HT-29 (cell line): Measurements from ENCODE around the gene F12. TPM values are rescaled to one million over a fixed set of nuclear protein-coding genes. Genes with fewer than 3 reads are reported as not detected.
"Not testable (repeated sequence)": the region's sequence is repeated elsewhere in the genome, so short reads cannot be mapped to it uniquely, and the experiment has no call there.

Source experiments
- DNase-seq: peaks from one replicate; pipeline ENCODE4 v3.0.0-alpha.2; 2015; ENCODE audit warnings: low spot score
- total RNA-seq: library from RNA; depleted of rRNA; stranded (reverse); fragments of >200 nt; shearing (Covaris generic); gene quantifications from 2 replicates; pipeline ENCODE4 v1.2.3, GENCODE V29; 2014

F12 gene
- total RNA-seq, 1 experiment from 2014 or later = 52.9 TPM

DNA sequence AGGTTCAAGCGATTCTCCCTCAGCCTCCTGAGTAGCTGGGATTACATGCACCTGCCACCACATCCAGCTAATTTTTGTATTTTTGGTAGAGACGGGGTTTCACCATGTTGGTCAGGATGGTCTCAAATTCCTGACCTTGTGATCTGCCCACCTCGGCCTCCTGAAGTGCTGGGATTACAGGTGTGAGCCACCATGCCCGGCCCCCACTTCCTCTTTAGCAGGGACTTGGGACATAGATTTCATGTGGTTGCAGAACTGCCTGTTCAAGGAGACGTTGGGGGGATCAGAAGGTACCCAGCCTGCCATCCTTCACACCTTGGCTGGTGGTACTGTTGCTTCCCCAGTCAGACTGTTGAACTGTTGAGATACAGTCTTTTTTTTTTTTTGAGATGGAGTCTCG lies 7.7 kb upstream of the F12 start:
- DNase-seq = not testable (repeated sequence)

DNA sequence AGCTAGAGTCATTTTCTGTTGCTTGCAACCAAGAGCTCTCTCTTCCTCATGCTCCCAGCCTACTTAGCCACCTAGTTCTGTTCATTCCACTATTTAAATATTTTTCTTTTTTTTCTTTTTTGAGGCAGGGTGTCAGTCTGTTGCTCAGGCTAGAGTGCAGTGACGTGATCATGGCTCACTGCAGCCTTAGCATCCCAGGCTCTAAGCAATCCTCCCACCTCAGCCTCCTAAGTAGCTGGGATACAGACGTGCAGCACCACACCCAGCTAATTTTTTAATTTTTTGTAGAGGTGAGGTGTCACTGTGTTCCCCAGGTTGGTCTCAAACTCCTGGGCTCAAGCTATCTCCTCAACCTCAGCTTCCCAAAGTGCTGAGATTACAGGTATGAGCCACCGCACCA lies 5.1 kb upstream of the F12 start:
- DNase-seq = no peak

DNA sequence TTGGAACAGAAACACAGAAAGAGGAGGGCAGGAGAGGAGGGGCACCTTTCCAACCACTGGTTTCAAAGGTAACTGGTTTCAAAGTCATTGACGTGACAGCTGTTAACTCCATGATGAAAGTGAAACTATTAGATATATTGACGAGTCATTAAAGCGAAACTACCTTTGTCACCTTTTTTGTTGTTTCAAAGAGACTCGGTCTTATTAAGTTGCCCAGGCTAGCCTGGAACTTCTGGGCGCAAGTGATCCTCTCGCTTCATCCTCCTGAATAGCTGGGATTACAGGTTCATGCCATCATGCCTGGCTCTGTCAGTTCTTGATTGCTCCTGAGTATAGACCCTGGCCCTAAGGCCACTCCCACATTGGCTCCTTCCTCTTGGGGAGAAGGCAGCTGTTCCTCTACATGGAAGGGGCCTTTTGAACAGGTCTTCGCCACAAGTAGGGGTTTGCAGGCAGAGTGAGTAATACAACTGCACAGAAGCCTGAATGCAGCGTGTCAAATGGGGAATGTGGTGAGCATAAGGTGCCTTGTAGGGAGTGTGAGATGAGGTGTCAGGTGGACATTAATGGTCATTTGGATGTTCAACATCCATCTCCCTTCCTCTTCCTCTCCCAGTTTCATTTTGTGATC lies 3.4 kb upstream of the F12 start:
- no peak for DNase-seq

DNA sequence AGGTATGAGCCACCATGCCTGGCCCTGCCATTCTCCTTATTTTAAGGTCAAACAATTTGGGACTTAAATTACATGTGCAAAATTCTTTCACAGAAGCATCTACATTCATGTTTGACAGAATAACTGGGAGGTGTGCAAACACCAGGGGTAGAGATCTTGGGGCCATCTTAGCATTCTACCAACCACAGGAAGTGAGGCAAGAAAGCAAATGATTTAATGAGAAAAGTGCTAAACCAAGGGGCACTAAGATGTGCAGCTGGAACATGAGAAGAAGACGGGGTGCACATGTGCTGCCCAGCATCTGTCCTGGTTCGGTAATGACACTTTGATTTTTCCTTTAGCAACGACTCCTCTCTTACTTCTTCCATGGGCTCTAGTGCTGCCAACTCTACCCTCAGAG lies 1.2 kb upstream of the F12 start:
- no peak for DNase-seq

DNA sequence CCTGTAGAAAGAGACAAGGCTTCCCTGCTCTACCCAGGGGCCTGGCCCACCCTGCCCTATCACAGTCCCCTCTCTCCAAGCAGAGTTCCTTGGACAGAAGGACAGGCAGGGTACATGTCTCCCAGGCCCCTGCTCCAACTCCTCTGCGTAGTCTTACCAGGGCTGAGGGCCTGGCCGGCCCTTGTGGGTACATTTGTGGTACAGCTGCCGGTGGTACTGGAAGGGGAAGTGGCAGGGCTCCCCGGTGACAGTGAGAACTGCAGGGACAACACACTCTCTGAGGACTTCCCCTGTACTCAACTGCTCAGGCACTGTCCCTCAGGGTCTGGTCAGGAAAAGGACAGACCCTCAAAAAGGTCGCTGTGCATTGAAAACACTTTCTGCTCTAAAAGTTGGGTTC lies 3.6 kb downstream of the F12 start:
- no peak for DNase-seq

DNA sequence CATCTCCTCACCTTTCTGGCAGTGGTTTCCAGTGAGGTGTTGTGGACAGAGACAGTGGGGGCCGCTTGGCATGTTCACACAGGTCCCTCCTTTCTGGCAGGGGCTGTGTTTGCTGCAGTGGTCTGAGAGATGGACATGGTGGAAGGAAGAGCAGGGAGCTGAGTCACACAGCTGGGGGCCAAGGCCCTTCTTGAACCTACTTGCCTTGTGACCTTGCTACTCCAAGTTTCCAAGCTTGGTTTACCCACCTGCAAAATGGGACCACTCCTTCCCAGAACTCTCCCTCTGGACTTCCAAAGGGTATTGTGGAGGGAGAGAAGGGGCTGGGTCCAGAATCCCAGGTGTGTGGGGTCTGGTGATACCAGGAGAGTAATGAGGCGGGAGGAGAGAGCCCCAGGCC lies 4.1 kb downstream of the F12 start:
- DNase-seq = no peak

DNA sequence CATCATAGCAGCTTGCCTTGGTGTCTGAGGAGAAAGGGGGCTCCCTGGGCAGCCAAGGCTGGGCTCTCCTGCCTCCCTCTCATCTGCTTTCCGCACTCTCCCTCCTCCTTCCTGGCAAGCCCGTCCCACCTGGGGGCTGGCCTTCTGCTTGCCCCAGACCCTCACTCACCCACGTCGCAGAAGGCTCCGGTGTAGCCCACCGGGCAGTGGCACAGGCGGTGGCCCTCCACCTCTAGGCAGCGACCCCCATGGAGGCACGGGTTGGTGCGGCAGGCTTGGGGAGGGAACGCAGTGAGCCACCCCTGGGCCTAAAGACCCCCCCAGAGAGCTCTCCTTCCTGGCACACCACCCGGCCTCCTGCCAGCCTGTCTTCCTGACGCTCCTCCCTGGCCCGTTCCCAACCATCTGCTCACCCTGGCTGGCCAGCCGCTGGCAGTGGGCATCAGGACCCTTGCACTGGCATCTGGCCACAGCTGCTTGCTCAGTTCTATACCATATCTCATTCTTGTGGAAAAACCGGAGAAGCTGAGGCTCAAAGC lies 4.7 kb downstream of the F12 start:
- no peak for DNase-seq

DNA sequence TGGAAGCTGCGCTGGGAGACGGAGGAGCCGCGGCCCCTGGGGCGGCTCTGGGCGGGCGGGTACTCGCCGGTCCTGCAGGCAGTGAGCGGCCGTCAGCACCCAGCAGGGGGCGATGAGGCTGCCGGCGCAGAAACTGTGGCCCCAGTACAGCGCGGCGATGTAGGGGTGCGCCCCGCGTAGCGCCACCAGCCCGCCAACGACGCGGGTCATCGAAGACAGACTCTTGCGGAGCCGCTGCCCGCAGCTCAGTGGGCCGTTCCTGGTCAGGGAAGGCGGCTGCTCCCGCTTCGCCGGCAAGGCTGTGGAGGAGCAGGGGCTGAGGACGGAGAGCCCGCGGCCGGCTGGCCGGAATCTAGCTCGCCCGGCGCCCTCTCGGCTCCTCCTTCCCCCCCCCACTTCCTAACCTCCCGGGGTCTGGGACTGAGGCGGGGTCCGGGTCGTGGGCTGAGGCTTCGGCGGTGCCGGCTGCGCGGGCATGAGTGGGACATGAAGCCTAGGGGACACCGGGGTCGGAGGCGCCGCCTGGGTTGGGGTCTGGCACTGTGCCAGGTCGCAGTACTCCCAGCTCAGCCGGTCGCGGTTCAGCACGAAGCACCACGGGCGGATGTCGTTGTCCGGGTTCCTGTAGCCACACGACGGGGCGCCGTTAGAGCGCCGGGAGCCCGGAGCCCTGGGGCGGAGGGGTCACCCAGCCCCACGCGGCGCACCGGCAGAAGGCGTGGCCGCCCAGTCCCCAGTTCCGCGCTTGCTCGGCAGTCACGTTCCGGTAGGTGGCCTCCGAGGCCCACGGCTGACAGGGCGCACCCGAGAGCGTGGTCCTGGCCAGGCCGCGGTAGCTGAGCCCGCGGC lies 5.3 kb downstream of the F12 start:
- DNase-seq = peak; percentile 85

DNA sequence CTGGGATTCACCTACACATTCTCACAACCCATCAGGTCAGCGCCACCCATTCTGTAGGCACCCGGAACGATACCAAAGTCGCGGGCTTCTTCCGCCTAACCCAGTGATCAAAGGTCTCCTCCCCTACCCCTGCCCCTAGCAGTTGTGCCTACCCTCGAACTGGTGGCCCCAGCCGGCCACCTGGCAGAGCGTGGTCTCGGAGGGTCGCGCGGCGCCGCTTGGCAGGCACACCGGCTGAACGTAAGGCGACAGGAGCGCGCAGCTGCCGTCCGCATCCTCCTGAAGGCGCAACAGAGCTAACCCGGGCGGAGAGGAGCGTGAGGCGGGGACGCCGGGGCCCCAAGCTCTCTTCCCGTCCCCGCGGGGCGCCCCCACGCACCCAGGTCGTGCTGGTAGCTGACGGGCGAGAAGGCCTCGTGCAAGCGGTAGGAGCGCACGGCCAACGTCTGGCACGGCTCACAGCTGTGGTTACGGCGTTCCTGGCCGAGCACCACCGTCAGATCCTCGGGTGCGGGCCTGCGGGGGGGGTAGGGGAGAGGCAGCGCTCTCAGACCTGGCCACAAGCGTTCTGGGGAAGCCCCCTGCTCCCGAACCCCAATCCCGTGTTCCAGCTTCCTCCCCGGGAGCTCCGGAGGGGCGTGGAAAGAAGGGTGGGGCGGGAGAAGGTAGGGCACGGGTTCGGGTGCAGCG lies 6.1 kb downstream of the F12 start:
- DNase-seq = peak; percentile 61

DNA sequence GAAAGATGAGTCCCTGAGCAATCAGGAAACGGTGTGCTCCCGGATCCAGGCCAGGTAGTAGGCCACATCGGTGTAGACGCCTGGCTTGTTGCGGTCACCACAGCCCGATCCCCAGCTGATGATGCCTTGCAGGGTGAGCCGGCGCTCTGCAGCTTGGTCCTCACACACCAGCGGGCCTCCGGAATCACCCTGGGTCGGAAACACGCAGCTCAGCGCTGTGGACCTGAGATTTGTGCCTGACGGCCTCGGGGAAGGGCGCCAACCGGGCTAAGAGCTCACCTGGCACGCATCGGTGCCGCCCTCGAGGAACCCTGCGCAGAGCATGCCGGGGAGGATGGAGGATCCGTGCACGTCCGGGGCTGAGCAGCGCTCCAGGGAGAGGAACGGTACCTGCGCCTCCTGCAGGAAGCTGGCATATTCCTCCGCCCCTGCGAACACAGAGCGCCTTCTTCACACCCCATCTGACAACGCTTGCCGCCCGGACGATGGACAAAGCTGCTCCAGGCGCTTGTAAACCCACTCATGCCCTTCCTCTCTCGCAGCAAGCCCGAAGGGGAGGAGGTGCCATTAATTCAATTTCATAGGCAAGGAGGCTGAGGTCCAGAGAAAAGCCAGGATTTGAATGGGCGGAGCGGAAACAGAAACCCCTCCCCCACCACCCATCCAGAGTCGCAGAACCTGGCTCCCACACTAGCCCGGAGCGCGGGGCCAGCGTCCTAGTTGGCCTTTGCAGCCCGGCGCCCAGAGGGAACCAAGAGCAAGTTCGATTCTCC lies 6.9 kb downstream of the F12 start:
- DNase-seq = peak; percentile 92

DNA sequence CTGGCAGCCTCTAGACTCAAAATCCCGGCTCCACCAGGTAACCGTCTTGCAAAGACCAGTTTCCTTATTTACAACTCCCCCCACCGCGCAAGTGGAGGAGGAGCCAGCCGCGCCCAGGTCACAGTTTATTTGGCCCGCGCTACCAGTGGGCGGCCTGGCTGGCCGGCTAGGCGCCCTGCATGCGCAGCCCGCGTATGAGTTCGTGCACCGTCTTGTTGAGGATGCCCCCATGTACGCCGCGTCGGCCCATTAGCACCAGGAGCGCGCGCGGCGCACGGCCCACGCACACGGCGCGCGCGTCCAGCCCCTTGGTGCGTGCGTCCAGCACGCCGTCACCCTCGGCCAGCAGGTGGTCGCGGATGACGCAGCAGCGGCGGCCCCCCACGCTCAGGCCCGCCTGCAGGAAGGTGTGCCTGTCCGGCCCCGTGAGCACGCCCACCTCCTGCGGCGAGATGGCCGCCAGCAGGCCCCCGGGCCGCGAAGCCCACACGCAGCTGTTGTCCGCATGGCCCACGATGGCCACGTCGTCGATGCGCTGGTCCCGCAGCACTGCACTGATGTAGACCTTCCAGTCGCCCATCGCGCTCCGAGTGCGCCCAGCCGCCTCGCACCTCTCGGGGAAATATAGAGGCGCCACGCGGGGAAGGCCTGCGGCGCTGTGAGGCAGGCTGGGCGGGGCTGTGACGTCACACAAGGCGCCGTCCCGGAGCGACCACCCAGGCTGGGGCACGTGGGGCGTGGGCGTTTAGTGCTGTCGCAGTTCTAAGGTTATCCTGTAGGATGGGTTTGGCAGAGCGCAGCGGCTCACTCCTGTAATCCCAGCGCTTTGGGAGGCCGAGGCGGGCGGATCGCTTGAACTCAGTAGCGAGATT lies 9.1 kb downstream of the F12 start, which contains the start of gene PFN3:
TSS of gene PFN3 (minus strand) at position 665 of the 872 bp plus-strand sequence. CDS start at position 580, 85 bp downstream.
- no peak for DNase-seq

DNA sequence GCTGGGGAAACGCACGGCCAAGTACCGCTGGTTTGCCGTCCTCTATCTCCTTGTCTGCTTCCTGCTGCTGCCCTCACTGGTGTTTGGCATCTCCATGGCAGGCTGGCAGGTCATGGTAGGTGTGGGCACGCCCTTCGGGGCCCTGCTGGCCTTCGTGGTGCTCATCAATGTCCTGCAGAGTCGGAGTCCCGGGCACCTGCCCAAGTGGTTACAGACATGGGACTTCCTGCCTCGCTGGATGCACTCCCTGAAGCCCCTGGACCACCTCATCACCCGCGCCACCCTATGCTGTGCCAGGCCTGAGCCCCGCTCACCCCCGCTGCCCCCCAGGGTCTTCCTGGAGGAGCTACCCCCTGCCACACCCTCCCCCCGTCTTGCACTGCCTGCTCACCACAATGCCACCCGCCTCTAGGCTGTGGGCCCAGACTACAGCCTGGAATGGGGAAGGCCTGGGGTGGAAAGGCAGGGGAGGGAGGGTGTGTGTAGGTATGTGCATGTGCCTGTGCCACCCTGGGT lies 11.4 kb downstream of the F12 start:
- DNase-seq = no peak

DNA sequence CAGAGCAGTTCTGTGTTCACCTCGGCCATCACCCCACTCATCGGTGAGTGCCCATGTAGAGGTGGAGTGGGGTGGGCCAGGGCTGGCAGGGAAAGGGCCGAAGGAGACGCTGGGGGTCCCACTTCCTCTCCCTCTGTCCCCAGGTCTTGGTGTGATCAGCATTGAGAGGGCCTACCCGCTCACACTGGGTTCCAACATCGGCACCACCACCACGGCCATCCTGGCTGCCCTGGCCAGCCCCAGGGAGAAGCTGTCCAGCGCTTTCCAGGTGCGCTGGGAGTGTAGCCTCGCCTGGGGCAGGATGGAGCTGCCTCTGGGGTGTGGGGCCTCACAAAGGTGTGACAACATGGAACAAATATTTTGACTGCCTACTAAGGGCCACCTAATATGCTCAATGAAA lies 12.6 kb downstream of the F12 start:
- no peak for DNase-seq

DNA sequence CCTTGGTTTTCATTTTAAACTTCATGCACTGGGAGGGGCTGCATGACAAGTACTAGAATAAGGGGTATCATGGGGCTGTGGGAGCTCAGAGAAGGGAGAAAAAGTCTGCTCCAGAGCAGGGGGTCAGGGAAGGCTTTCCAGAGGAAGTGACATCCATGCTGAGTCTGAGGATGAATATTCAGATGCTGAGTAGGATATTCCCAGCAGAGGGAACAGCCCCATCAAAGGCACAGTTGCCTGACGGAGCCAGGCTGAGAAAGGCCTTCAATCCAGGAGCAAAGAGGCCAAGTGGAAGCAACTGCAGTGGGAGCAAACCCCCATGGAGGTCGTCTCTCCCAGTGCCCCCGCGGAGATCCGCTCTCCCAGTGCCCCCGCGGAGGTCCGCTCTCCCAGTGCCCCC lies 13.3 kb downstream of the F12 start:
- DNase-seq = no peak

DNA sequence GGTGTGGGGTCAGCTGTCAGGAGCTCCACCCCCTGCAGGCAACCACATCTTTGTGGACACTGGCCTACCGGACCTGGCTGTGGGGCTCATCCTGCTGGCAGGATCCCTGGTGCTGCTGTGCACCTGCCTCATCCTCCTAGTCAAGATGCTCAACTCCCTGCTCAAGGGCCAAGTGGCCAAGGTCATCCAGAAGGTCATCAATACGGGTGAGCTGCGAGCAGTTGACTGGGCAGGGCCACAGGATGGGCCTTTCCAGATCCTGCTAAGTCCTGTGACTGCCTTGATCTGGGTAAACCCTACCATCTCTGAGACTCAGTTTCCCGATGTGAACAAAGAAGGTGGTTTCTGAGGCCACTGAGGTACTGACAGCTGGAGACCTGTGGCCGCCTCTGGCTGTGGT lies 15.4 kb downstream of the F12 start:
- DNase-seq = no peak

DNA sequence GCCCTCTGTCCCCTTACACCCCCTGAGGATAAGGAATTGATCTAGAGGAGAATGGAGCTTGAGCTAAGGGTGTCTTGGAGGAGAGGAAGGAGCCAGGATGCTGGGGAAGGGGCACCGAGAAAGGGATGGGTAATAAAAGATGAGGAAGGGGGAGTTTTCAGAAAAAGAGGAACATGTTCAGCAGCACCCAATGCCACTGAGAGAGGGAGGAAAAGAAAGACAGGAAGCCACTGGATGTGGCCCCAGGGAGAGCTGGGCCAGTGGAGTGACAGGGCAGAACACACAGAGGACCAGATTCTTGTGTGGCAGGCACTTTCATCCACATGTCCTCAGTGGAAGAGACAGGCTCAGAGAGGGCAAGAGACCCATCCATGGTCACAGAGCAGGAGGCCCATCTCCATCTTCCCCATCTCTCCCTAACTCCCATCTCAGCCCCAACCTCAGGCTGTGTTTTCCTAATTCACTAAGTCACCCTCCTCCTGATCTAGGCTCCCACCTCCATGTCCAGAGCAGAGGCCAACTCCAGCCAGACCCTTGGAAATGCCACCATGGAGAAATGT lies 16.1 kb downstream of the F12 start:
- no peak for DNase-seq

DNA sequence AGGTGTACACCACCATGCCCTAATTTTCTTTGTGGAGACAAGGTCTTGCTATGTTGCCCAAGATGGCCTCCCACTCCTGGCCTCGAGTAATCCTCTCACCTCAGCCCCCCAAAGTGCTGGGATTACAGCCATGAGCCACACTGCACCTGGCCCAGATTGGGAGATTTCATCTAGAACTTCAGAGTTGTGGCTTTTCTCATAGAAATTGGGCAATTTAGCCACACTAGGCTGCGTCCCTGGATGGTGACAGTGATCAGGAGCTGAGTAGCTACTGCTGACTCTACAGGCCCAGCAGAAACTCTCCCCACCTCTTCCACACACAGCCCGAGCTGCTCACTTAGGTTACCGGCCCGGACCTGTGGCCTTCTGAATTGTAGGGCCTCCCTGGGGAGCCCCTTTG lies 16.6 kb downstream of the F12 start:
- DNase-seq = no peak

DNA sequence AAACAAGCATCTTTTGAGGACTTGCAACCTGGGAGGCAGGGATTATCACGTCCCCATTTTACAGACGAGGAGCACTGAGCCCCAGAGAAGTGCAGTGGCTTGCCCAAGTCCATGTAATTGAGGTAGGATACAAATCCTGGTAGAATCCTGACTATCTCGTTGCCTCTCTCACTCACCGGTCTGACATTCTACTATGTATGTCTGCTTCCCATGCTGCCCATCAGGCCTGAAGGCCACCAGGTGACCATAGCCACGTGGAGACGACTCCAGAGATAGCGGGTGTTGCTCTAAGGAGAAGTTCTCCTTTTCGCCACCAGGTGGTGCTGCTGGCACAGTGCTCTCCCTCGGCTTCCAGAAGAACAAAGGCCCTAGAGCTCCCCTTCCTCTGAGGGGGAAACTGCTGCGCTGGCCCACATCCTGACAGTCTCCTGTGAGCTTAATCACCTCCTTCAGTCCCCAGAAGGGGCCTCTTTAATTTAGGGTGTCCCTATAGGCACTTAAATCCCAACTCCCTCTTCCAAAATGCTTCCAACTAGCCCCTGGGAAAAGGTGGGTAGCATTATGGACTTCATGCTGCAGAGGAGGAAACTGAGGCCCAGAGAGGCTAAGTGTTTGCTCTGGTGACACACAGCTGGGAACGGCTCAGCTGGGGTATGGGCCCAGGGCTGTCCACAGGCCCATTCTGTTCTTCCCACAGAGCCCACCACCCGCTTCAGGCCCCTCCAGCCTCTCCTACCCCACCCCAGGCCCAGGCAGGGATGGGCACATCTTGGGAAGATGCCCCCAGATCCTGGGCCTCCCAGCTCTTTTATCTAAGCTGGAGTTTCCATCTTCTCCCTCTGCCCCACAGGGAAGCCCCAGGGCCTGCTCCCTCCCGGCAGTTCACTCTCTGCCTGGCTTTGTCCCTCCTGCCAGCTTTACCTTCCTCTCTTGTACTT lies 18.7 kb downstream of the F12 start:
- peak; percentile 95 for DNase-seq
